Fibroblast of skin of left biceps (primary cell): ENCODE results near the gene KCTD15.

Experiments
- DNase-seq, 2 experiments: peaks; one replicate each; pipeline ENCODE4 v3.0.0-alpha.2; 2013; ENCODE audit warnings: low read depth in 2 of 2

Gene KCTD15, protein sequence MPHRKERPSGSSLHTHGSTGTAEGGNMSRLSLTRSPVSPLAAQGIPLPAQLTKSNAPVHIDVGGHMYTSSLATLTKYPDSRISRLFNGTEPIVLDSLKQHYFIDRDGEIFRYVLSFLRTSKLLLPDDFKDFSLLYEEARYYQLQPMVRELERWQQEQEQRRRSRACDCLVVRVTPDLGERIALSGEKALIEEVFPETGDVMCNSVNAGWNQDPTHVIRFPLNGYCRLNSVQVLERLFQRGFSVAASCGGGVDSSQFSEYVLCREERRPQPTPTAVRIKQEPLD

DNA sequence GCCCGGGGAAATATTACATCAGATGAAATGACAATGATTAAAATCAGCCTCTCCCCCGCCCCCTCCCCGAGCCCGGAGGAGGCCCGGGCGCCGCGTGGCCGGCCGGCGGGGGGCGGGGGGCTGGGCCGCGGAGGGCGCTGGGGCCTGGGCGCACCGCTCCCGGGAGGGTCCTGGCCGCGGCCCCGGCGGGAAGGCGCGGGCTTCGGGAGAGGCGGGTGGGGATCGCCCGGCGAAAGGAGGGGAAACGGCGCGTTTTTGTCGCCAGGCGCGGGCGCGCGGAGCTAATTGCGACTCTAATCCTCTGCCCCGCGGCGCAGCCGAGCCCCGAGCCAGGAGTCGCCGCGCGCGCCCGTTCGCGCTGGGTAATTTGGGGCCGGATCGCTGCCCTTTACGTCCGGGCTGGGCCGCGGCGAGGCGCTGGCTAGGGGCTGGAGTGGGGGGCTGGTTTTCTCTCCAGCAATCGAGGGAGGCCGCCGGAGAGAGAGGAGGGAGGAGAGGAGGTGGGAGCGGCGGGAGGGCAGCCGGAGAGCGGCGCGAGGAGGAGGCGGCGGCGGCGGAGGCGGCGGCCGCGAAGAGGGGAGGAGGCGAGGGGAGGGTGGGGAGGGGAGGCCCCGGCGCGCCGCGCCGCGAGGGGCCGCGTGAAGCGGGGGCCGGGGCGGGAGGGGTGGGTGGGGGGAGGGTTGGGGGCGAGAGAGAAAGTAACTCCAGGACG lies at the start of gene KCTD15:
Gene KCTD15 (plus strand): TSS at position 707 of the 712 bp plus-strand sequence. CDS start 3,585 bp downstream, outside the sequence.
- no peak for DNase-seq

DNA sequence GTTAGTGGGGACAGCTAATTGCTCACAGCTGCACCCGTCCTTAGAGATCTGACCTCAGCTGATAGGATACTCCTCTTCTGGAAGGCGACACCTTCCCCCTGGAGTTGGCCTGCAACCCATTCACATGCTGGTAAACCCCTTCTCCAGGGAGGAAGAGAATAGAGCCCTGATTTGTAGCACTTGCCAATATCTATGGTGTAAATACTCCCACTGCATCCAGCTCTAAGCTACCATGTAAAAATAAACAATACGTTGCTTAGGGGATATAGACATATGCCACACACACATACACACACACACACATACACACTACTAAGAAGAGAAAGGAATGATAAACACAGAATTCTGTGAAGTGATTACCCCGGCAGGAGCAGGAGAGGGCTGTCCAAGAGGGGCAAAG lies 49.4 kb upstream of the KCTD15 start:
- DNase-seq, result no peak

DNA sequence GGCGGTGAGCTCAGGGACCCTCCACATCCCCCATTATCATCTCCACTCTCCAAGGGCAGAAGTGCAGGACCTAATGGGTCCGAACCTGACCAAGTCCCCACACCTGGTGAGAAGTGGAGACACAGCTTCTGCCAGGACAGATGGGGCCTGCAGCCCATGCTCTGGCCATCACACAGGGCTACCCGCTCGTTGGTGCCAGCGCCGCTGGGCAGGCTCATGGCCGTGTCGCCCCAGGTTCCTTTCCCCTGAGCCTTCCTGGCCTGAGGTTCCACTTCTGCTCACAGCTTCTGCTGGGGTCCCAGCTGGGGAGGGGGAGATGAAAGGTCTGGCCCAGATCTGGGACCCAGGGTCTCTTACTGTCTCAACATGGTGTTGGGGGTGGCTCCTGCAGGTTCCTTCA lies 48.4 kb upstream of the KCTD15 start:
- DNase-seq, result no peak

DNA sequence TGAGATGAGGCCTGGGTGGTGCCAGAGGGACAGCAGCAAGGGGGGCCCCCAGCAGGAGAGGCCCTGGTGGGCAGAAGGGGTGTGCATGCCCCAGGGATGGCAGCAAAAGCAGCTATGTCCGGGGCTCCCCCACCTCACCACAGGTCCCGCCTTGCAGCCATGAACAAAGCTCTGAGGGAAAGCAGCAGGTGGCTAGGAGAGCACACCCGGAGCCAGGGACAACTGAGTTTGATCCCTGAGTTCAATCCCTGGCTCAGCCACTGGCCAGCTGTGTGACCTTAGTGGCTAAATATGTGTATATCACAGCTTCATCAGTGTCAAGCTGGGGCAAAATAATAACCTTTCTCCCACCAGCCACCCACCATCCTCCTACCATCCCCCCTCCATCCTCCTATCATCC lies 47.7 kb upstream of the KCTD15 start:
- DNase-seq, result no peak

DNA sequence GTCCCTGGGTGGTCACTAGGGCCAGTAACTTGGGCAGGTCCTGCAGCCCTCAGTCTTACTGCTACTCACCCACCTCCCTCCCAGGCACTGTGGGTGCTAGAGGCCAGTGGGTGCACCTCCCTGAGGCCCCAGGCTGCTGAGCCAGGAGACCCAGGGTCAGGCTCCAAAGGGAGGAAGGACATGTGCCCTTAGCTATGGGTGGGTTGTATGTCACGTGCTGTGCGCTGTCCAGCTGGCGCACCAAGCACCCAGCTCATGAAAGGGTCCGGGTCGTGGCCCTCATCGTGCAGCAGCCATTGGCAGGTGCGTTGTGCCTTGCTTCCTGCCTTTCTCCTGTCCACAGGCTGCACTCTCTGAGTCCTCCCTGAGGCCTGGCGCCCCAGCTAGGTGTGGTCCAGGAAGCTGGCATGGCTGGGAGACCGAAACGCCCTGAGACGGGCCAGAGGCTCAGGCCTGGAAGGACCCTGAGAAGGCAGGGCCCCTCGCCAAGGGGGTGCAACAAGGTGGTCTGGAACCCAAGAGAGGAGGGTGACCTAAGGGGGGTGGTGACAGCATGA lies 47.0 kb upstream of the KCTD15 start:
- no peak for DNase-seq

DNA sequence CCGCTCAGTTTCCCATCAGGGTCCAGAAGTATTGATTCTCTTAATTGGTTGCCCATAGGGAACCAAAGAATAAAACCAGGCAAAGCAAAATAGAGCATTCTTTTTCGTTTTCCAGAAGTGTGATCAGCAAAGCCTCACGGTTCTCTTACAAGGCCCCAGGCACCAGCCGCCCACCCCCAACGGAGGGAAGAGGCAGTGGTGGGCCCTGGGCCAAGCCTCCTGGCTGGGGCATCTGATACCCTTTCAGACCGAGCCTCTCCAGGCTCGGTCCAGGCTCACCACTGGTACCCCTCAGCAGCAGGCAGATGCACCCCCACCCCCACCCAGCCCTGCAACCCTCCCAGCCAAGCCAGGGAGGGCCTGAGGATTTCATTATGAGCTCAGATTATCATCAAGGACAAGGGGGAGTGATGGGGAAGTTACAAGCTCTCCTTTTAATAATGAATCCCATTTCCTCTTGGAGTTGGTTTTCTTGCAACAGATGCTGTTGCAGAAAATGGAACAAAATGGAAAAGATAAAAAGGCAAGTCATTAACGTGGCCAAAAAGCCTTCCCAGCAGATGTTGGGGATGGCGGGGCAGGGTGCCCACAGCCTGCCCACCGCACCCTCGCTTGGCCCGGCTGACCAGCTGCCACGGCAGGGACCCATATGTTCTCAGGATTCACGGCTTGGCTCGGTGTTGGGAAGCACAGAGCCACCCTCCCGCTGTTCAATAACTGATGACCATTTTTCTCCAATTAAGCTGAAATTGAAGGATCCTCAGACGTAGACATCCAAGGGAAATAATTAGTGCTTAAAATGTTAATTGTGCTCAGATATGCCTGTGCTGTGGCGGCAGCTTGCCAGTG lies 45.9 kb upstream of the KCTD15 start:
- no peak for DNase-seq

DNA sequence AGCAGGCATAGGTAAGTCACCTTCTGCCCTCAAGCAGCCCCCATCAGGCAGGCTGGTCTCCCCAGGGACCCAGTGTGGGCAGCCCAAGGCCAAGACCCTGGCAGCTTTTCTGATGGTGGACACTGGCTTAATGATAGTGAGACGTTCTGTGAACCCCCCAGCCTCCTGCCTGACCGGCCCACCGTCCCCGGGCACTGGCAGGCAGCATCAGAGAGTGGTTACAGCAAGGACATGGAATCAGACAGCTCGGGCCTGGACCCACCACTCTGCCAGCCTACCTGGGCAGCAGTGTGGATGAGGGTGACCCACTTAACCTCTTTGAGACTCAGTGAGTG lies 45.3 kb upstream of the KCTD15 start:
- DNase-seq, result no peak

DNA sequence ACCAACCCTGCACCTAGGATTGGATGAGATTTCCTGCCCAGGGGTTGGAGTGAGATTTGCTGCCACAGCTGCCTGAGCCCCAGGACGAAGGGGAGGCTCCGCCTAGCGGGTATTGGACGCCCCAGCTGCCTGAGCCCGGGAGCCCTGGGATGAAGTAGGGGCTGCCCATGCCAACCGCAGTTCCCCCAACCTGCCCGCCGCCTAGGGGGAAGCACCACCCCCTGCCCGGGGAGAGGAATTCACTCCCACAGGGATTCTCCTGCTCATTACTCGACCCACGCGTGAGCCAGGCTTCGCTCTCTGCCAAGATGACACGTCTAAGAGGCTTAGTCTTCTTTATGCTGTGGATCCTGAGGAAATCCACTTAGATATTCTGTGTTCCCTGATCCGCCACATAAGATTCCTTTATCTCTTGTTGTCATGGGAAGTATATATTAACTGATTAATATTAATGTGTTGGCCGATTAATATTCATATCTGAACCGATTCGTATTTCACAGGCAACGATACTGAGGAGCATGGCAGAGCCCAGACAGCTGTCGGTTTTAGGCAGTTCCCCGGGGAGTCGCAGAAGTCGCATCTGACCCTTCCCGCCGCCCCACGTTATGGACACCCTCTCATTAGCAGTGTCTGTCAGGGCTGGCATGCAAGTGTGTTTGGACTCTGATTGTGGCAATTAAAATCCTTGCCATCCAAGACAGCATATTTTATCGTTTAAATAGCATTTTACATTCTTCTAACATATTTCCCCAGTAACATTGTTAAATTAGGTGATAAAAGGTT lies 44.5 kb upstream of the KCTD15 start:
- no peak for DNase-seq

DNA sequence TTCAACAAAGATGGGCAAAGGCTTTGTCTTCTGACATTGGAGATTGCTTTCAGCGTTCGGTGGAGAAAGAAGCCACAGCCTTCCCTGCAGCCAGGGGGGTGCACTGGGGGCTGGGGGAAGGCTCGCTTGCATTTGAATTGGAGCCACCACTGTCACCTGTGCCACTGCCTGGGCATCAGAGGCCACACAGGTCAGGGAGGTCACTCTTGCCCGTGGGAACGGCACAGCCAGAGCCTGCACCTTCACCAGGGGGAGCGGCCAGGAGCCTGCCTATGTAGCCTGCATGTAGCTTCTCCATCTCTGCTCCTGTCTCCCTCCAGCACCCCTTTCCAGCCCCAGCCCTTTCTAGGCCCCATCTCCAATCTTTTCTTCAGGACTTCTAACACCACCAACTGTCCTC lies 43.7 kb upstream of the KCTD15 start:
- DNase-seq, result no peak

DNA sequence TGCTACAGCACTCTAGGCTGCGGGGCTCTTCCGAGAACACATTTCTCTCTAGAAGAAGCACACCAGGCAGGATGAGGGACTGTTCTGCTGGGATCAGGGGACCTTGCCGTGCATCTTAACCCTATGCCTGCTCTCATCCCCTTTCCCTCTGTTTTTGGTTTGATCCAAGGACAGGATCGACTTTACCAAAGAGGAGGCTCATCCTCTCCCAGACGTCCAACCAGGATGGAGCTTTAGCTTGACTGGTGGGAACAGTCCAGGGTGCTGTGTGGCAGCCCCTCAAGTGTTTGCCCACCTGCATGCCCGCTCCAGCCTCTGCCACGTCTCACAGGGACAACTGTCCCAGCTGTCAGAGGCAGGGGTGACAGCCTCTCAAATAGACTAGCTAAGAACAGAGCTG lies 42.3 kb upstream of the KCTD15 start:
- no peak for DNase-seq

DNA sequence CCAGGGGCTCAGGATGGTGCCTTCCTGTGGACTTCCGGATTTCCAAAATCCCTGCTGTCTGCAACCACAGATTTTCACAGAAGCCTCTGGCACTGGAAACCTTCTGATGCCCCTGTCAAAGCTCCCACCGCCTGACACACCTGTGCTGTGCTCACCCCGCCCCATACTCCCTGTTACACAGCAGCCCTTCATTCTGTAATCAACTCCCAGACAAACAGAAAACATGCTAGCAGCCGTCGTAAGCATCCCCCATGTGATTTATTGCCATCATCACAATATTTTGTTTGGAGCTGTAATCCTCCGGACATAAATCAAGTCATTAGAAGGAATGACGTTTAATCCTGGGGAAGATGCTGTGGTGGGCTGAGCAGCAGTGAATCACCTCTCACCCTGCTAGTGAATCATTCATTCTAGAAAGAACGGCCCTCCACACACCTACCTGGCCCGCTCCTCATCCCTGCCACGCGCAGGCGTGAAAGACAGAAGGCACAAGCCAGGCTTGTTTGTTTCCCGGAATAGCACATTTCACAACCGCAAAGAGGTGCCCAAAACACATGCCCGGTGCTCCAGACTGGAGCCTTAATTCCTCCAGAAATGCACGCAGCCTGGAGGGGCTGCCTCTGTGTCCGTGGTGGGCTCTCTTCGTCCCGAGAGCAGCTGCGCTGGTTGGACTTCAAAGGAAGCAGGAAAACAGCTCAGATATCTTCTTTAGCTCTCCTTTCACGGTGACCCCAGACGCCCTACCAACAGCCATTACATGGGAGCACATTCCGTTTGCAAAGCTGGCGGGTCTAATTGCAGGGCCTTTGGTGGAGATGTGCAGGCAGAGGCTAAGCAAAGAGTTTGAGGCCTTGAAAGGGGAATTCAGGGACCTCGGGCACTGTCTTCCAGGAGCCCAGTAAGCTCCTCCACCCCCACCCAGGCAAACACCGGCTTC lies 41.3 kb upstream of the KCTD15 start:
- no peak for DNase-seq

DNA sequence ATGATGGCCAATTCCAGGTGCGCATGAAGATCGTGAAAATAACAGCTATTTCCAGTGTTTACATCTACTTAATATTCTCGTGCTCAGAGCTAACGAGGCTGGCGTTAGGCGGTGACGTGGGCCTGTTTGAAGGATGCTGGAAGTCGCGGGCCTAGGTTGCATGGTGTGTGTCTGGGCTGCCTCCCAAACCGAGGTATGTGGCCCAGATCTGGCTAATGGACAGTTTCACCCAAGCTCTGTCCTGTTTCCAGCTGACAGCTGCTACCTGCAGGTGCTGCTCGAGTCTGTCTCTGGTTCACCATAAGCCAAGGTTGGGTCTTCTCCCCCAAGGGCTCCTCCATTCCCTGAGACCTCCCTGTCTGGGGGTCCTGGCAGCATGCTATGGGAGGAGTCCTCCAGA lies 40.5 kb upstream of the KCTD15 start:
- no peak for DNase-seq

DNA sequence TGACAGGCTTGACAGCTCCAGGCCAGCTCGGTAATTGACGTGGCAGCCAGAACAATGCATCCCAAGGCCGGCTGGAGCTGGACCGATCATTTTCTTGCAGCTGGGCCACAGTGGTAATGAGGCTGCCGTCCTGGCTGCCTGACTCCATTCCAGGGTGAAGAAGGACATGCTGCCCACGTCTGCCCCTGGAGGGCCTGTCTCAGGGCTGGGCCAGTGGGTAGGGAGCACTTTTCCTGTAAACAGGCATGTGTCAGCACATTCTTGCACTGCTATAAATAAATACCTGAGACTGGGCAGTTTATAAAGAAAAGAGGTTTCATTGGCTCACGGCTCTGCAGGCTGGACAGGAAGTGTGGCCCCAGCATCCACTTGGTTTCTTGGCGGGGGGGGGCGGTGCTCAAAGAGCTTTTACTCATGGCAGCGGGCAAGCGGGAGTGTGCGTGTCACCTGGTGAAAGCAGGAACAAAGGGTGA lies 38.1 kb upstream of the KCTD15 start:
- DNase-seq, result no peak

DNA sequence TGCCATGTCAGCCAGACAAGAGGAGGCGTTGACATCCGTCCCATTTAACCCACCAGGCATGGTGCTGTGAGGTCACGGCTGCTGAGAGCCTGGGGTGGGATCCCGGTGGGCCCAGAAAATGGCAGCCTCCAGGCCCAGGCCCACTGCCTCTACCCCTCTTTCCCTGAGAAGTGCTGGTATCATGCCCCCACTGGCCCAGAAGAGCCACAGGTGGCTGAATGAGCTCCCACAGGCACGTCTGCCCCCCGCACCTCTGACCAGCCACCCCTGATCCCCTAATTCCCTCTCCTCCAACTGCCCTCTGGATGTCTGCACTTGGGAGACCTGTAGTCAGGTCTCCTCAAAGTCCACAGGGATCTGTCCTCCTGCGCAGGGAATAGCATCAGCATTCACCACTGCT lies 37.3 kb upstream of the KCTD15 start:
- DNase-seq, result no peak

DNA sequence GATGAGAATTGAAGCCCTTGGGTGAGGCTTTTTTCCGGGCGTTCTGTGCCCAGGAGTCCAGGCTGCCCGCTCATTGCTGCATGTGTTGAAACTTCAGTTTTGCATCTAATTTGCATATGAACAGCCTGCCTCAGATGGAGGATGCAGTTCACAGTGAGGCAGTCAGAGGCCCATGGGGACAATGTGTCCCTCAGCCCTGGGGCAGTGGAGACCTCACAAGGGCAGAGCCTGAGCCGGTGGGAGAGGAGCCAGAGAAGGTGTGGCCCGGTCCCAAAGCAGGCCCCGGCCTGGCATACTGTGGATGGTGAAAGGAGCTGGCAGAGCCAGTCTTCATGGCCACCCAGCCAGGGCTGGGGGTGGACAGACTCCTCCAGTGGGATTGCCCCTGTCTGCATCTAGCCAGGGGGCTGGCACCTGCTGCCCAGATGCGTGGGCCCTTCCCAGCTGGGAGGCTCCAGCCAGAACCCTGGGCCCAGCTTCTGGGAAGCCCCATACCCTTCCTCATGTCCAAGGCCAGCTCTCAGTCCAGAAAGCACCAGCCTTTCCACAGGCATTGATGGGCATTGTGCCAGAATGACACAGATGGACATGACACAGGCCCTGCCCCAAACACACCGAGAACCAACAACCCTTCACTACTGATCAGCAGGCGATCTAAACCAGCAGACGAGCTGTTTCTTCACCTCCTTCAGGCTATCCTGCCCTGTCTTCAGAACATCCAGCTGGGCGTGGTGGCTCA lies 32.9 kb upstream of the KCTD15 start:
- no peak for DNase-seq

DNA sequence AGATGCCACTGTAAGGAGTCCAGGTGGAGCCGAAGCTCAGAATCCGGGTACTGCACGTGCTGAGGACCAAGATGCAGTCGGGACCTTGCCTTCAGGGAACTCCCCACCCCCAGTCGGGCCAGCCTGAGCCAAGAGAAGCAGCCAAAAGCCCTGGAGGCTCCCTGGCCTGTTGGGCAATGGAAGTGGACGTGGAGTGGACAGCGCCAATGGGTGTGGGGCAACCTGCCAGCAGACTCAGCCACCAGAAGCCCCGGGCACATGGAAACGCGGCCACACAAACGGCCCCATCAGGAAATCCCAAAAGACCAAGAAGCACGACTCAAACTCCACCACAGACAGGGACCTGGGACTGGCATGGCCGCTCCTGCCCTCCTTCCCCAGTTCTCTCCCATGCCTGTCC lies 30.0 kb upstream of the KCTD15 start:
- DNase-seq, result no peak

DNA sequence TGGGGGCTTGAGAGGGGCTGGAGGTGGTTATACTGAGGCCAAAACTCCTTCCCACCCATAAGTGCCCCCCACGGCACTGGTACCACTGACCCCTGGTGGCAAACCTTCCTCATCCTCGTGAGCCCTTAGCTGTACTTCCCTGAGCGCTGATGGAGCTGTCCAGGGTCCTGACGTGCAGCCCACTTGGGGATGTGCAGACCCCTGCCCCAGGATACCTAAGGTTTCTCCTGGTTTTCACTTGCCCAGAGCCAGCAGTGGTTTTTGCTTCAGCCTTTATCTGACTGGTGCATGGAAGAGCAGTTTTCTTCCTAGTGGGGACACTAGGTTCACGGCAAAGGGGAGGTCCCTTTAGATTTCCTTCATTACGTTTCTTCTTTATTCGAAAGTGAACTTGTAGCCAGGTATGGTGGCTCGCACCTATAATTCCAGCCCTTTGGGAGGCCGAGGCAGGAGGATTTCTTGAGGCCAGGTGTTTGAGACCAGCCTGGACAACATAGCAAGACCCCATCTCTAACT lies 28.7 kb upstream of the KCTD15 start:
- DNase-seq, result no peak

DNA sequence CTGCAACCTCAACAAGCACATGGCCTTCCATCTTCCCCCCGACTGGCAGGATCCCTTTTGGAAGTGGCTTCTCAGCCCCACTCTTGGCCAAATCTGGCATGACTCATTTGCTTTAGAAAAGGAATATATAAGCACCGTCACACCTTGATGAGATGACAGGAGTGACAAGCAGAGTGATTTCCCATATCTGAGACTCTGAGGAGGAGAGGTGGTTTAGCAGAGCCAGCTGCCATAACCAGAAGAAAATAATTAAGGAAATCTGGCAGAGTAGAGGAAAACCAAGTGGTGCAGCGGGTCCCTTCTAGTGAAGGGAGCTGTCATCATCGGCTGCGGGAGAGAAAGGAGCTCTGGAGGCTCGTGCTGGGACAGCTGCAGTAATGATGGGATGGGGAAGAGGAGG lies 27.5 kb upstream of the KCTD15 start:
- no peak for DNase-seq

DNA sequence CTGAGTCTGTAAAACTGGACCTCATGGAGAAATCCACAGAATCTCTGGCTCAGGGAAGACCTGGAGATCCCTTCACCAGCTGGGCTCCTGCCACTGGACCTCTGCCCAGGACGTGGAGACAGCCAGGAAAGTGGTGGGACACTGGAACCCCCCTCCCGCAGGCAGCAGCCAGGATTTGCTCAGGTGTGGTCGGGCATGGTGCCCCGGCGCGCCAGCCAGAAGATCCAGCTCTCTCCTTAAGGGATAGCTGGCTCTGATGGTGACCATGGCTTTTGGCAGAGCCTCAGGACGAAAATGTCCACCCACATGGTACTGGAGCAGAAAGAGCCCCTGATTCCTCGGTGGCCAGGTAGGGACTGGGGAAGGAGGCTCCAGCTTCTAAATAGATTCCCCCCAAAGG lies 26.6 kb upstream of the KCTD15 start:
- no peak for DNase-seq
